AG09319 (cell line): ENCODE measurements around the gene VWA3A.
"Not testable (repeated sequence)": the region's sequence is repeated elsewhere in the genome, so short reads cannot be mapped to it uniquely, and the experiment has no call there.

Source experiments
- DNase-seq: peaks from one replicate; pipeline ENCODE4 v3.0.0-alpha.2; 2010; ENCODE audit warnings: low read depth; ENCODE audit errors: extremely low read depth
- TF ChIP-seq, protein P1 (sequence below): IDR thresholded peaks from 2 replicates; pipeline ENCODE4 v1.5.1; 2011; ENCODE audit warnings: low read depth, mild to moderate bottlenecking, inconsistent platforms, low read length, moderate library complexity

VWA3A gene

DNA sequence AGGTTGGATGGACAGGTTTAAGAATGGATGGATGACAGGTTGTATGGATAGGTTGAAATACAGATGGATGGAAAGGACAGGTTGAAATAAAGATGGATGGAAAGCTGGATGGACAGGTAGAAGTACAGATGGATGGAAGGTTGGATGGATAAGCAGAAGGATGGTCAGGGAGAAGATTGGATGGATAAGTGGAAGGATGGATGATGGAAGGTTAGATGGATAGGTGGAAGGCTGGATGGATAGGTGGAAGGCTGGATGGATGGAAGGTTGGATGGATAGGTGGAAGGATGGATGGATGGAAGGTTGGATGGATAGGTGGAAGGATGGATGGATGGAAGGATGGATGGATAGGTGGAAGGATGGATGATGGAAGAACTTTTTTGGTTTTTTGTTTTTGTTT is 69.1 kb downstream of the VWA3A start:
- TF ChIP-seq, protein P1, sequence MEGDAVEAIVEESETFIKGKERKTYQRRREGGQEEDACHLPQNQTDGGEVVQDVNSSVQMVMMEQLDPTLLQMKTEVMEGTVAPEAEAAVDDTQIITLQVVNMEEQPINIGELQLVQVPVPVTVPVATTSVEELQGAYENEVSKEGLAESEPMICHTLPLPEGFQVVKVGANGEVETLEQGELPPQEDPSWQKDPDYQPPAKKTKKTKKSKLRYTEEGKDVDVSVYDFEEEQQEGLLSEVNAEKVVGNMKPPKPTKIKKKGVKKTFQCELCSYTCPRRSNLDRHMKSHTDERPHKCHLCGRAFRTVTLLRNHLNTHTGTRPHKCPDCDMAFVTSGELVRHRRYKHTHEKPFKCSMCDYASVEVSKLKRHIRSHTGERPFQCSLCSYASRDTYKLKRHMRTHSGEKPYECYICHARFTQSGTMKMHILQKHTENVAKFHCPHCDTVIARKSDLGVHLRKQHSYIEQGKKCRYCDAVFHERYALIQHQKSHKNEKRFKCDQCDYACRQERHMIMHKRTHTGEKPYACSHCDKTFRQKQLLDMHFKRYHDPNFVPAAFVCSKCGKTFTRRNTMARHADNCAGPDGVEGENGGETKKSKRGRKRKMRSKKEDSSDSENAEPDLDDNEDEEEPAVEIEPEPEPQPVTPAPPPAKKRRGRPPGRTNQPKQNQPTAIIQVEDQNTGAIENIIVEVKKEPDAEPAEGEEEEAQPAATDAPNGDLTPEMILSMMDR: no peak
- DNase-seq: no peak

- TF ChIP-seq, protein P1: no peak
- no peak for DNase-seq
Observed at GRCh38 chr16:22161999-22162655, 69.8 kb downstream of the VWA3A start, which contains the start of gene SDR42E2. TSS of gene SDR42E2 (plus strand) at chr16:22162506. CDS start at chr16:22165583, 3,077 bp downstream.

- no peak for DNase-seq
- TF ChIP-seq, protein P1: no peak
Observed at GRCh38 chr16:22162656-22163009, 70.3 kb downstream of the VWA3A start.

DNA sequence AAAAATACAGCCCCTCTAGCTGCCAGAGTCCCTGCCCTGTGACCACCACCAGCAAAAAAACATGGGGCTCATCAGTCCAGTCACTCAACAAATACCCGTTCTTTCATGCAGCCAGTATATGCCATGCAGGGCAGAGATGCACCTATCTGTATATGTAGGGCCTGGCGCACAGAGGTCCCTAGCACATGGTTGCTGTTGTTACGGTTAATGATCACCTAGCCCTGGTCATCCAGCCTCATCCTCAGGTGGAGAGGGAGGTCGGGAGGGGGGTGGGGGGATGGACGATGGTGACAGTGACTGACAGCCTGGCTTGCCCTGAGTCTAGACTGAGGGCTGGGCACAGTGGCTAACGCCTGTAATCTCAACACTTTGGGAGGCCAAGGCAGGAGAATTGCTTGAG is 71.5 kb downstream of the VWA3A start:
- no peak for DNase-seq
- TF ChIP-seq, protein P1: no peak

GRCh38 chr16:22164482-22164881 is 72.1 kb downstream of the VWA3A start:
- DNase-seq: no peak

GRCh38 chr16:22165508-22166285 is 73.4 kb downstream of the VWA3A start:
- TF ChIP-seq, protein P1: no peak
- DNase-seq: no peak

More at GRCh38 chr16:22164482-22164881, 72.1 kb downstream of the VWA3A start:
- TF ChIP-seq, protein P1: no peak

- TF ChIP-seq, protein P1: no peak
- DNase-seq: no peak
Observed at GRCh38 chr16:22171953-22172352, 79.6 kb downstream of the VWA3A start.

DNA sequence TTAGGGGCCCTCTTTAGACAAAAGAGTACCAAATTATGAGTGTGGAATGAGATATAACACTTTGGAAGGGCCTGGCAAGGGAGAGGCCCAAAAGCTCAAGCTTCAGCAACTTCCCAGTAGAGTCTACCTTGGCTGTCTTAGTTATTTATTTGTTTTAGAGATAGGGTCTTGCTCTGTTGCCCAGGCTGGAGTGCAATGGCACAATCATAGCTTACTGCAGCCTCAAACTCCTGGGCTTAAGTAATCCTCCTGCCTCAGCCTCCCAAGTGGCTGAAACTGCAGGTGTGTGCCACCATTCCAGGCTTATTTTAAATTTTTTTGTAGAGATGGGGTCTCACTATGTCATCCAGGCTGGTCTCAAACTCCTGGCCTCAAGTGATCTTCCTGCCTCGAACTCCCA is 80.3 kb downstream of the VWA3A start:
- not testable (repeated sequence) for DNase-seq
